Keratinocyte (primary cell): ENCODE results near the gene DPPA4. TPM values are rescaled to one million over a fixed set of nuclear protein-coding genes. Genes with fewer than 3 reads are reported as not detected.
"Not testable (repeated sequence)": the region's sequence is repeated elsewhere in the genome, so short reads cannot be mapped to it uniquely, and the experiment has no call there.

ENCODE experiments used
- DNase-seq: peaks from one replicate; pipeline ENCODE4 v3.0.0-alpha.2; 2011; ENCODE audit warnings: low read depth, missing footprints, low spot score
- FAIRE-seq: peaks from 2 replicates; lab custom pipeline; 2011; peaks lifted over from hg19 to GRCh38; lab: Jason Lieb, UNC
- H2AFZ ChIP-seq: 2 replicates; pipeline ENCODE4 v1.6.0; 2012; ENCODE audit warnings: low read length, control low read depth, inconsistent platforms; ENCODE audit not compliant: control insufficient read depth
- H3K27ac ChIP-seq: 2 replicates; pipeline ENCODE4 v1.5.1; 2011; ENCODE audit warnings: low read length; ENCODE audit not compliant: control insufficient read depth, insufficient read depth
- H3K27me3 ChIP-seq: 3 replicates; pipeline ENCODE4 v1.6.0; 2011; ENCODE audit warnings: low read length; ENCODE audit not compliant: control insufficient read depth, insufficient read depth; ENCODE audit errors: extremely low read depth
- H3K36me3 ChIP-seq, 2 experiments: 2 replicates in 1 of 2; 3 replicates in 1 of 2; pipeline ENCODE4 v1.5.1; 2011; ENCODE audit warnings: low read length in 2 of 2, mild to moderate bottlenecking in 1 of 2; ENCODE audit not compliant: control insufficient read depth in 2 of 2, insufficient read depth in 2 of 2; ENCODE audit errors: extremely low read depth in 1 of 2
- H3K4me1 ChIP-seq: 3 replicates; pipeline ENCODE4 v1.5.1; 2011; ENCODE audit warnings: low read length; ENCODE audit not compliant: control insufficient read depth, insufficient read depth; ENCODE audit errors: extremely low read depth
- H3K4me2 ChIP-seq: 3 replicates; pipeline ENCODE4 v1.6.0; 2011; ENCODE audit warnings: low read depth, low read length; ENCODE audit not compliant: control insufficient read depth, insufficient read depth; ENCODE audit errors: extremely low read depth
- H3K4me3 ChIP-seq, 3 experiments: fragments of 200-600 bp in 1 of 3; sonication (generic) in 1 of 3; 2 replicates in 2 of 3; 3 replicates in 1 of 3; pipeline ENCODE4 v1.5.1; 2011 to 2016; ENCODE audit warnings: low read length in 3 of 3, mild to moderate bottlenecking in 3 of 3, control low read depth in 2 of 3, inconsistent platforms in 1 of 3, low read depth in 1 of 3, mixed read lengths in 1 of 3, mixed run types in 1 of 3, moderate library complexity in 1 of 3; ENCODE audit not compliant: control insufficient read depth in 2 of 3, insufficient read depth in 2 of 3; ENCODE audit errors: extremely low read depth in 1 of 3
- H3K79me2 ChIP-seq: 2 replicates; pipeline ENCODE4 v1.6.0; 2012; ENCODE audit warnings: low read length; ENCODE audit not compliant: control insufficient read depth, insufficient read depth
- H3K9ac ChIP-seq: 3 replicates; pipeline ENCODE4 v1.6.0; 2011; ENCODE audit warnings: low read length; ENCODE audit not compliant: control insufficient read depth, insufficient read depth; ENCODE audit errors: extremely low read depth
- H3K9me1 ChIP-seq: 3 replicates; pipeline ENCODE4 v1.6.0; 2011; ENCODE audit warnings: low read length; ENCODE audit not compliant: control insufficient read depth, insufficient read depth; ENCODE audit errors: extremely low read depth
- H3K9me3 ChIP-seq: 2 replicates; pipeline ENCODE4 v1.5.1; 2012; ENCODE audit warnings: low read depth, low read length; ENCODE audit not compliant: control insufficient read depth
- H4K20me1 ChIP-seq: 3 replicates; pipeline ENCODE4 v1.6.0; 2011; ENCODE audit warnings: low read length; ENCODE audit not compliant: control insufficient read depth, insufficient read depth; ENCODE audit errors: extremely low read depth
- EZH2 ChIP-seq: IDR thresholded peaks from one replicate; pipeline ENCODE4 v1.6.1; 2012; ENCODE audit warnings: inconsistent platforms, mild to moderate bottlenecking, low read length, moderate library complexity
- dilution Hi-C: fragments of 300-500 bp; cut with MboI; formaldehyde crosslinking; loops from one replicate; pipeline ENCODE4 v1.7.0; 2020; ENCODE audit warnings: low sequenced_read_pairs; ENCODE audit not compliant: extremely low pct_ligation_motif_present
- polyA plus RNA-seq, 5 experiments: library from polyadenylated mRNA; depleted of rRNA in 3 of 5; stranded (reverse) in 3 of 5; stranded (forward) in 1 of 5; unstranded in 1 of 5; fragments of >200 nt; gene quantifications; 1 replicate in 1 of 5; 2 replicates in 3 of 5; 3 replicates in 1 of 5; pipeline versions ENCODE4 v1.2.1 to v1.2.3, GENCODE V29; 2011 to 2012; ENCODE audit warnings: missing spikeins in 2 of 5, low read depth in 1 of 5, low replicate concordance in 1 of 5
- TF ChIP-seq, protein P1 (sequence below), 3 experiments: IDR thresholded peaks in 1 of 3; conservative IDR thresholded peaks in 1 of 3; optimal IDR thresholded peaks in 1 of 3; 2 replicates in 2 of 3; 3 replicates in 1 of 3; pipeline versions ENCODE3 to v1.5.1; 2011; ENCODE audit warnings: low read length in 3 of 3, mild to moderate bottlenecking in 3 of 3, moderate library complexity in 2 of 3, control low read depth in 1 of 3, inconsistent platforms in 1 of 3; ENCODE audit not compliant: insufficient read depth in 2 of 3; ENCODE audit errors: extremely low read depth in 1 of 3

The DPPA4 gene
- polyA plus RNA-seq, 1 donor (not counting 4 experiments of a cell fraction or from before 2014, with no cell fraction given), result not detected

DNA sequence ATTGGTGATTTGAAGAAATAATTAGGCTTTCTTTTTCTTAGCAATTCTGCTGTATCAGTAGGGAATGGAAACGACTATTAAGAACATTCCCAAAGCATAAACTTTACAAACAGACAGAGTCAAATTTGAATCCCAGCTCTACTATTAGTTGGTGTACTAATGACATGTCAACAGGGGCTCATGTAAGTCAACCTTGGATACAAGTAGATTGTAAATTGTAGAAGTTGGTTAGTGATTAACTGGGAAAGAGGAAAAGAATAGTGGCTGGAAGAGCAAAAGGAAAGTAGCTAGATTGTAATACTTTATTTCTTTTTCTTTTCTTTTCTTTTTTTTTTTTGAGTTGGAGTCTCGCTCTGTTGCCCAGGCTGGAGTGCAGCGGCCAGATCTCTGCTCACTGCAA is 38.6 kb upstream of the DPPA4 start:
- H3K36me3 ChIP-seq, result no peaks in the 10 kb centered on the region
- H3K9me1 ChIP-seq, result no peaks in the 10 kb centered on the region
- no peaks in the 10 kb centered on the region for H3K27me3 ChIP-seq
- H3K9ac ChIP-seq, result no peak overlapping the region
- H2AFZ ChIP-seq, result no peak overlapping the region
- H3K27ac ChIP-seq, result no peak overlapping the region
- DNase-seq (no peak), FAIRE-seq (no peak)
- H3K79me2 ChIP-seq, result no peaks in the 10 kb centered on the region
- no peaks in the 10 kb centered on the region for H3K4me1 ChIP-seq
- dilution Hi-C loops, result no loop called here
- H3K4me2 ChIP-seq, result no peak overlapping the region
- no peak overlapping the region for H3K4me3 ChIP-seq
- no peaks in the 10 kb centered on the region for H4K20me1 ChIP-seq
- TF ChIP-seq, protein P1, sequence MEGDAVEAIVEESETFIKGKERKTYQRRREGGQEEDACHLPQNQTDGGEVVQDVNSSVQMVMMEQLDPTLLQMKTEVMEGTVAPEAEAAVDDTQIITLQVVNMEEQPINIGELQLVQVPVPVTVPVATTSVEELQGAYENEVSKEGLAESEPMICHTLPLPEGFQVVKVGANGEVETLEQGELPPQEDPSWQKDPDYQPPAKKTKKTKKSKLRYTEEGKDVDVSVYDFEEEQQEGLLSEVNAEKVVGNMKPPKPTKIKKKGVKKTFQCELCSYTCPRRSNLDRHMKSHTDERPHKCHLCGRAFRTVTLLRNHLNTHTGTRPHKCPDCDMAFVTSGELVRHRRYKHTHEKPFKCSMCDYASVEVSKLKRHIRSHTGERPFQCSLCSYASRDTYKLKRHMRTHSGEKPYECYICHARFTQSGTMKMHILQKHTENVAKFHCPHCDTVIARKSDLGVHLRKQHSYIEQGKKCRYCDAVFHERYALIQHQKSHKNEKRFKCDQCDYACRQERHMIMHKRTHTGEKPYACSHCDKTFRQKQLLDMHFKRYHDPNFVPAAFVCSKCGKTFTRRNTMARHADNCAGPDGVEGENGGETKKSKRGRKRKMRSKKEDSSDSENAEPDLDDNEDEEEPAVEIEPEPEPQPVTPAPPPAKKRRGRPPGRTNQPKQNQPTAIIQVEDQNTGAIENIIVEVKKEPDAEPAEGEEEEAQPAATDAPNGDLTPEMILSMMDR (optimal IDR thresholded peaks at IDR 0.05 in 1 of 3, IDR thresholded peaks at IDR 0.05 in 1 of 3, conservative IDR thresholded peaks at IDR 0.05 in 1 of 3; ENCODE audit: extremely low read depth in 1 of 3, insufficient read depth in 2 of 3, low read length in 3 of 3), result no peak
- no peak for TF ChIP-seq EZH2
- H3K9me3 ChIP-seq, result no peaks in the 10 kb centered on the region

DNA sequence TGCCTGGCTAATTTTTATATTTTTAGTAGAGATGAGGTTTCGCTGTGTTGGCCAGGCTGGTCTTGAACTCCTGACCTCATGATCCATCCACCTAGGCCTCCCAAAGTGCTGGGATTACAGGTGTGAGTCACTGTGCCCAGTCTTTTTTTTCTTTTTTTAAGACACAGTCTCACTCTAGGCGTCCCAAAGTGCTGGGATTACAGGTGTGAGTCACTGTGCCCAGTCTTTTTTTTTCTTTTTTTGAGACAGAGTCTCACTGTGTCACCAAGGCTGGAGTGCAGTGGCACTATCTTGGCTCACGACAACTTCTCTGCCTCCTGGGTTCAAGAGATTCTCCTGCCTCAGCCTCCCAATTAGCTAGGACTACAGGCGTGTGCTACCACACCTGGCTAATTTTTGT is 37.1 kb upstream of the DPPA4 start:
- H3K4me3 ChIP-seq, H3K27me3 ChIP-seq, H3K79me2 ChIP-seq, H3K4me1 ChIP-seq, H2AFZ ChIP-seq, H3K9me3 ChIP-seq, DNase-seq, H3K4me2 ChIP-seq, dilution Hi-C loops, H3K9ac ChIP-seq, FAIRE-seq, H4K20me1 ChIP-seq, H3K36me3 ChIP-seq, H3K27ac ChIP-seq, H3K9me1 ChIP-seq: not testable (repeated sequence)

DNA sequence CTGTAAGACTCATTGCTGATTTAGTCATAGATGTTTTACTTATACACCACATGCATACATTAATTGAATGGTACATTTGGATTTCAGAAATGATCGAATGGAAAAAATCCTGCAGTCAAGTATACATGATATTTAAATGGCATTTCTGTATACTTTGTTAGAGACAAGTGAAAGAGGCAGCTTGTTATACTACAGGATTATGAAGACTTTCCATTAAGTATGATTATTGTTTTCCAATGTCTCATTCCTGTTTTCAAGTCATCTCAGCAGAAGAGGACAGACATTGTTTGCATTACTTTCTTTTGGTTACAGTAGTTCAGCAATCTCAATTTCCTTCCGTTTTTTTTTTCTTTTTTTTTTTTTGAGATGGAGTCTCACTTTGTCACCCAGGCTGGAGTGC is 36.6 kb upstream of the DPPA4 start:
- no peak overlapping the region for H3K4me2 ChIP-seq
- no peaks in the 10 kb centered on the region for H3K36me3 ChIP-seq
- H2AFZ ChIP-seq, result no peak overlapping the region
- no peaks in the 10 kb centered on the region for H3K27me3 ChIP-seq
- no peak overlapping the region for H3K27ac ChIP-seq
- H4K20me1 ChIP-seq, result no peaks in the 10 kb centered on the region
- TF ChIP-seq, protein P1 (optimal IDR thresholded peaks at IDR 0.05 in 1 of 3, IDR thresholded peaks at IDR 0.05 in 1 of 3, conservative IDR thresholded peaks at IDR 0.05 in 1 of 3; ENCODE audit: extremely low read depth in 1 of 3, insufficient read depth in 2 of 3, low read length in 3 of 3), result no peak
- no peak overlapping the region for H3K9ac ChIP-seq
- no peak overlapping the region for H3K4me3 ChIP-seq
- DNase-seq, result no peak
- dilution Hi-C loops, result no loop called here
- H3K4me1 ChIP-seq, result no peaks in the 10 kb centered on the region
- H3K79me2 ChIP-seq, result no peaks in the 10 kb centered on the region
- no peaks in the 10 kb centered on the region for H3K9me1 ChIP-seq
- no peaks in the 10 kb centered on the region for H3K9me3 ChIP-seq
- FAIRE-seq, result no peak
